GM10847 (cell line): Measurements from ENCODE around the gene PPM1L.

ENCODE experiments used
- POLR2A ChIP-seq: IDR thresholded peaks from 2 replicates; pipeline ENCODE4 v1.6.1; 2011; ENCODE audit not compliant: insufficient read length; ENCODE audit errors: extremely low read depth

Gene PPM1L

DNA sequence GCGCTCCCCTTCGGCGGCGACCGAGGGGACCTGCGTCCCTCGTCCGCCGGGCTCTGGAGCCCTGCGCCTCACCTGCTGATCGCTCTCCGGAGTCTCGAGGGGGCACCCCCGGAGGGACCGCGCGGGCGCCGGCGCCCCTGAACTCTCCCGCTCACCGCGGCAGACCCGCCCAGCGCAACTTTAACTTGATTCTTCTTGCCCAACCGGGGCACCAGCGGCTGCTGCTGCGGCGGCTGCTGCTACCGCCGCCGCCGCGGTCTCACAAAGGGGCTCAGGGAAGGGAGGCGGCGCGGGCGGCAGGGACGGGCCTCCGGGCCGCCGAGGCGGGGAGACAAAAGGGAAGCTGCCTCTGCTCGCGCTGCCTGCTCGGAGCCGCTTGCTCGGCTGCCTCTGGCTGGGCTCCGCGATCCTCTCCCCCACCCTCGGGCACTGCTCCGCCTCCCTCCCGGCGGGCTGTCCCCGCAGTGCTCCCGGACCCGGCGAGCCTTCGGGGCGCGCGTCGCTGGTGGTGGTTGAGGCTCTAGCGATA lies at the start of gene PPM1L:
TSS of gene PPM1L (plus strand) at position 456 of the 529 bp plus-strand sequence.
- TF ChIP-seq POLR2A, result no peak

DNA sequence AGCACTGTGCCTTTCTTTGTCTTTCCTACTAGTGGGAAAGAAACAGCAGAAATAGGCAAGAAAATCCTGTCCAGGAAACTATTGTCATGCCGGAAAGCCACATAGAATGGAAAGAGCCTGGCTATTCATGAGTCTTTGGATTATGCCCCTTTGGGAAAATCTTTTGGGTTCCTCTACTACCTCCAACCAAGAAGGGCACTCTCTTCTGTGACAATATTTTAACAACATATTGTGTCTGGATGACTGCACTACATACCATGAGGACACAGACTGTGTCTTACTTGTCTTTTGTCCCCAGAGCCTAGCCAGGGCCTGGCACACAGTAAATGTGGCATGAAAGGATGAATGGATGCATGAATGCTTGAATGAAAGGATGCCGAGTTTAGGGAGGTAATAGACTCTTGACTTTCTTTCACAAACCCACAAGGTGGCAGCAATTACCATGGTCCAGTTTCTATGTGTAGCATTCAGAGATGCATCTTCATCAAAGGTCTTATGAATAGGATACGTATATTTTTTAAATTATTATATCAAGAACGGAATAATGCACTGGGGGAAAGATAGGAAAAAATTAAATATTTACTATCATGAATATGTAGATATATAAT lies 48.7 kb upstream of the PPM1L start:
- no peak for TF ChIP-seq POLR2A

DNA sequence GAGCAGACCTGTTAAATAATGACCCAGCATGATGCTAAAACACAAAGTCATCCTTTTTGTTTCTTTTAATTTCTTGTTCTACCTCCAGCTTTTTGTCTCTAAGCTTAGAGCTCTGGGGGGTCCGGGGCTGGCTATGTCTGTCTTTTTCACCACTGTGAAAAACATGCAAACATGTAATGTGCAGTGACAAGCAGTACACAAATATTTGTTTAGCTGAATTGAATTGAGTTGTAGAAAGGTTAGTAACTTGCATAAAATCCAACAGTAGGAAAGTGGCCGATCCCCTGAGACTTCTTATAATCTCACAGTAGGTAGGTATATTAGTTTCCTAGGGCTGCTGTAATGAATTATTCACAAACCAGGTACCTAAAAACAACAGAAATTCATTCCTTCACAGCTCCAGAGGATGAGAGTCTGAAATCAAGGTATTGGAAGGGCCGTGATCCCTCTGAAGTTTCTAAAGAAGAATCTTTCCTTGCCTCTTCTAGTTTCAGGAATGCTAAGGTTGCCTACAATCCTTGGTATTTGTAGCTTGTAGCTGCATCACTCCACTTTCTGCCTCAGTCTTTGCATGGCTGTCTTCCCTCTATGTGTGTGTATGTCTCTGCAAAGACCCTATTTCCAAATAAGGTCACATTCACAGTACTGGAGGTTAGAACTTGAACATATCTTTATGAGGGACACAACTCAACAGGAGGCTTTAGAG lies 46.4 kb upstream of the PPM1L start:
- no peak for TF ChIP-seq POLR2A

DNA sequence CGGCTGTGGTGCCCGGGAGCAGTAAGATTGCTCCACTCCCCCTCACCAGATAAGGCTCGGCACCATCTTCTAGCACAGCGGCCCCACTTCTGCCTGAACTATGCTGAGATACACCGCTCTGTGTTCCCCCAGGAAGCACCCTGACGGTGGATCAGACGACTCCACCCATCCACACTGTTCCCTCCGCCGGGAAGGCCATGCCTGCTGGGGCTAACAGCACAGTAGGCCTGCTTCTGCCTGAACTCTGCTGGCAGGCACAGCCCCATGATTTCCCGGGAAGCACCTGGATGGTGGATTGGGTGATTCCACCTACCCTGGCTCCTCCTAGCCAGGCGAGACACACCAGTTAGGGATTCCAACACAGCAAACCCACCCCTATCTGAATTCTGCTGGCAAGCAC lies 36.3 kb upstream of the PPM1L start:
- no peak for TF ChIP-seq POLR2A

DNA sequence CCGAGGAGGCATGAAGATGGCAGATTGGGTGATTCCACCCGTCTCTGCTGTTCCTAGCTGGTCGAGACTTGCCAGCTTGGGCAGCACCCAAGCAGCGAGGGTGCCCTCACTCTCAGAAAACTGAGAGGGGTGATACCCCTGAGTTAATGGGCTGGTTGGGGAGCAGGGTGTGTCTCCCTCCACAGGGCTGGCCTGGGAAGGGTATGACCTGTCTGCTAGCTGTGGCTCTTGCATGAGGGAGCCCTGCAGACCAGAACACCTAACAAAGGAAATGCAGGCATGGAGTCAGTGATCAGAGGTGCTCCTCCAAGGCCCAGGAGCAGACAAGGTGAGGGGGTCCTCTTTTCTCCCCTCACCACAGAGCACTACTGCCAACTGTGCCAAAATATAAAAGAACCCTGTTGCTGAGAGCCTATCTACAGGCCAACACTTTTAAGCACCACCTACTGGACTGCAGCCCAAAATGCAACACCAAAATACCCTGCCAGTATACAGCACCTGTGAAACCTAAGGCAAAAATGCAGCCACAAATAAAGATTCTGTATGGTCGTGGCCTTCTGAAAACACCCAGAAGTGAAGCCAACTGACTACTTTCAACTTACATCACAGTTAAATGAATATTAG lies 35.8 kb upstream of the PPM1L start:
- no peak for TF ChIP-seq POLR2A

DNA sequence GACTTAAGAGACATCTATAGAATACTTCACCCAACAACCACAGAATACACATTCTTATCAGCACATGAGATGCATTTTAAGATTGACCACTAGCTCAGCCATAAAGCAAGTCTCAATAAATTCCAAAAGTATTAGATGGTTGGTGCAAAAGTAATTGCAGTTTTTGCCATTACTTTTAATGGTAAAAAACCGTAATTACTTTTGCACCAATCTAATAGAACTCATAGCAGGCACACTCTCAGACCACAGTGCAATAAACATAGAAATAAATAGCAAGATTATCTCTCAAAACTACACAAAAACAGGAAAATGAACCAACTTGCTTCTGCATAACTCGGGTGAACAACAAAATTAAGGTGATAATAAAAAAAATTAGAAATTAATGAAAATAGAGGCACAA lies 33.7 kb upstream of the PPM1L start:
- TF ChIP-seq POLR2A, result no peak

DNA sequence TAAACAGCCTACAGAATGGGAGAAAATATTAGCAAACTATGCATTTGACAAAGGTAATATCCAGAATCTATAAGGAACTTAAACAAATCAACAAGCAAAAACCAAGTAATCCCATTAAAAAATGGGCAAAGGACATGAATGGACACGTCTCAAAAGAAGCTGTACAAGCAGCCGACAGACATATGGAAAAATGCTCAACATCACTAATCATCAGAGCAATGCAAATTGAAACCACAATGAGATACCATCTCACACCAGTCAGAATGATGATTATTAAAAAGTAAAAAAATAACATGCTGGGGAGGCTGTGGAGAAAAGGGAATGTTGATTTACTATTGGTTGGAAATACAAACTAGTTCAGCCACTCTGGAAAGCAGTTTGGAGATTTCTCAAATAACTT lies 30.7 kb upstream of the PPM1L start:
- no peak for TF ChIP-seq POLR2A

DNA sequence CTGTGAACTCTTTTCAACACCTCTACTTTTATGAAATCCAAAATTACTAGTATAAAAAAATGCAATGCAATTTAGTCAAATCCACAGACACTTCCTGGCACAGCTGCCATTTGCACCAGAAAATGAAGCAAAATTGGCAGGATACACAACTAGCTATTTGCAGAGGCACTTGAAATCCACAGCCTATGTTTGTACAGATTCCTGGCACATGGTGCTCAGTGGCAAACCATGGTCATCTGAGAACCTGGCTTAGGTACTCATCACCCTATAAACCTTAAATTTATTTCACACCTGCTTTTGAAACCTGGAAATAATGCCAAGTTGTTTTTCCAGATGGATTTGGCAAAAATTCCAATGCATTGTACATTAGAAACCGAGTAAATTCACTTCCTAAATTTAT lies 20.2 kb upstream of the PPM1L start:
- no peak for TF ChIP-seq POLR2A

DNA sequence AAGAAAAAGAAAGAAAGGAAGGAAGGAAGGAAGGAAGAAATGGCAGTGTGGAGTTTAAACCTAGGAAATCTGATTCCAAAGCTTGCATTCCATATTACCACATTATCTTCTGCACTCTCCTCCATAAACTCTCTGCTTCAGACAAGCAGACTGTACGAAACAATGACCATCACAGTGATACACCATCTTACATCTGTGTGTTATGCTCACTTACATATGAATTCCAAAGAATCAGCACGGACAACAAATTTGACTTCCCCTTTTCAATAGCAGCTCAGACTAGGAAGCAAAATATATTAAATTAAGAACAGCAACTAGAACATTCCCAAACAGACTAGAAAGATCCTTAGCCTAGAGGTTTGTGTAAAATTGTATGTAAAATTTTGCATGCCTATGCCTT lies 18.0 kb upstream of the PPM1L start:
- TF ChIP-seq POLR2A, result no peak

DNA sequence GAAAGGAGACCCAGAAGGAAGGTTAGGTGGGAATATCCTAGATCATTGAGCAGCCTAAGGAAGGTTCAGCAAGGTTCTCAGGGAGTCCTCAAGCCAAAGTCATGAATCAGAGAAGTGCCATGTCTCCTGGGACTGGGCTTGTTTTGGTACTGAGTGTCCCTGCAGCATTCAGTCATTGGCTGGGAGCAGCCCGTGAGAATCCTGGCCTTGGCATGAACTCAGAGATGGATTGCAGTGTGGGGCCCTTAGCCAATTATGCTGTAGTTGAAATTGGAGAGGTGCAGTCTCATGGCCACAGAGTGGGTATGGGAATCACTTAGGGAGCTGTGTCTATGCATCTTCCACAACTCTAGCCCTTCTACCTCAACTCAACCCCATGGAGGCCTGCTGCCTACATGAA lies 17.0 kb upstream of the PPM1L start:
- no peak for TF ChIP-seq POLR2A

DNA sequence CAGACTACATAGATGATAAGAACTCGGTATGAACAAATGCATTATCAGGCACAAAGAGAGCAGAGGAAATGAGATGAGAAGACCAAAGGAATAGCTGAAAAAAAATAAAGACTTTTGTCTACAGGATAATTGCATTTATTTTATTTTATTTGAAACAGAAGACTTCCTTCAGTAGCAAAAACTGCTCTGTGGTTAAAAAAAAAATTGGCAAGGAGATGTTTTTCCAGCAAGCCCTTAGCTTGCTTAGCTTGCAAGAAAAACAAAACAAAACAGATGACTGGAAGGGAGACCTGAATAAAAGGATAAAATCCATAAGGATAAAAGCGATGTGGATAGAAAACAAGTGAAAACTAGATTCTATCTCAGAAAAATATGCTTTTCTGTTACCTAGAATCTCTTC lies 9.1 kb upstream of the PPM1L start:
- TF ChIP-seq POLR2A, result no peak

DNA sequence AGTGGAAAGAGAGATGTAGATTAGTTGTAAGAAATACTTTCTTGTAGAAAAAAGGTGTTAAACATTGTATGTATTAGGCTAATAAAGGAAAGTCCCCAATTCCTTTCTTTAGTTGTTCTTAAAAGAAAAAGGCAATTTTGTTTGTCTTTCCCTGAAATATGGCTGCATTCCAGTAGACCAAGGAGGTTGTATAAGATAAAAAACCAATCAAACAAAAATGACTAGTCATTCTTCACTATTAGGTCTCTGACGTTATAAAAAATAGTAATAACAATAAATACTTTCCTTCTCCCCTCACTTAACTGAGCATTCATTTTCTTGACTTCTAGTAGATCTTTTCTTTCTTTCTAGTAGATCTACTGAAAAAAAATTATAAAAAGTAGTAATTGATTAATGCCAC lies 8.6 kb upstream of the PPM1L start:
- TF ChIP-seq POLR2A, result no peak

DNA sequence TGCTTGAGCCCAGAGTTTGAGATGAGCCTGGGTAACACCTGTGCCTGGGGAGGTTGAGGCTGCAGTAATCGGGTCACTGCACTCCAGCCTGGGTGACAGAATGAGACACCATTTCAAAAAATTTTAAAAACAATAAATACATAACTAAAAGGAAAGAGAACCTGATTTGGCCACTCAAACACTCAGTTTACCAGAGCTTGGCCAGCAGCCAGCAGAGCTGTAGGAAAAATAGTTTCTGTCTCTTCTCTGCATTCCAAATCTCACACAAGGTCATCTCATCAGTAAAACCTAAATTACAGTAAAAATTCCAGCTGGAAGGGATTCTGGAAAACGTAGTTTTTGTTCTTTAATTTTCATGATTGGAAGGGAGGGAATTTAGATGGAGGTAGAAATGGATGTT lies 7.8 kb upstream of the PPM1L start:
- TF ChIP-seq POLR2A, result no peak

DNA sequence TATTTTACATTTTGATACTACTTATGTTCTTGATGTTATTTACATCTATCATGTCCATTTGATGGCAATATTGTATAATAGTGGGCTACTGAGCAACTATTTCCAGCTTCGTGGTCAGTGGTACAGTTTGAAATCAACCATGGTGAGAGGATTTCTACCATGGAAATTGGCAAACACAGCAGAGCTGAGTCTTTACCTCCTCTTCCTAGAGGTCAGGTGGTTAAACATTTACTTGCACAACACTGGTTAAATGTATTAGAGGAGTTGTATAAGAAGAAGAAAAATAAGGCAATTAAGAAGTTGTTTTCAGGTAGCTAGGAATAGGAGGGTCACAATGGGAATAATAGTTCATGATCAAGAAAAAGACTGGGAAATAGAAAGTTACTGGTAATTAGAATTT lies 7.2 kb upstream of the PPM1L start:
- TF ChIP-seq POLR2A, result no peak

DNA sequence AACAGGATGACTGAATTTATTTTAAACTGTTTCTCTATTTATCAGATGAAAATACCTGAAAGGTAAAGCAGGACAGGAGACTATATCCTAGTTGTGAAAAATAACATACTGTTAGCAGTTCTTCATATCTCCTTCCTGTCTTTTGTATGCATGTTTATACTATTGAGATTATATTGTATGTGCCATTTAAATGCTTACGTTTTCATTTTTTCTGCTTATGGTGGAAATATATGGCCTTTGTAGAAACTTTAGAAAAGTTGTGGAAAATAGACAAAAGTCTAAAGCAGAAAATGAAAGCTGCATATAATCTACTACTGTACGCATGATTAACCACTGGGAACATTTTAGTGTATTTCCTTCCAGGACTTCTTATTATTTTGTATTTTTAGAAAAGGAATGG lies 2.1 kb upstream of the PPM1L start:
- TF ChIP-seq POLR2A, result no peak

DNA sequence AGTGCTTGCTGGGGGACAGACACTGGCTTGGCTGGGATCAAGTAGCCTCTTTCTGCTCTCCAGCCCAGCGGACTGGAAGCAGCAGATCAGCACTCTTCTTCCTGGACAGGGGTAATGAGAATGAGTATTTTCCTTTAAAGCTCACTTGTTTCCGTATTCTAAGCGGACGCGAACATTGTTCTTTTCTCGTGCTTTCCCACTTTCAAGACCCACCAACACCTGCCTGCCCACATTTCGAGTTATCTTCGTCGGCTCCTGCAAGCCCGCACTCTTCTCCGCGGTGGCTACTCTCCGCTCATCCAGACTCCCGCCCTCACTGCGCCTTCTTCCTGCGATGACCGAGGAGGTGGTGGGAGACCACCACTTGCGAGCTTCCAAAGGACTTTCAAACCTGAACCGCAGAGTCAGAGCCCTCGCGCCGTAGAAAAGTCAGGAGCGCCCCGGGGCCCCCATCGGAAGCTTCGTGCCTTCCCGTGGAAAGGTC lies 1.6 kb upstream of the PPM1L start:
- no peak for TF ChIP-seq POLR2A
